Measurements from ENCODE around the gene FAM209B.
"Not testable (repeated sequence)": the region's sequence is repeated elsewhere in the genome, so short reads cannot be mapped to it uniquely, and the experiment has no call there.

Gene FAM209B

GRCh38 chr20:56518721-56519398 is 14.2 kb upstream of the FAM209B start:
- no peak overlapping the region for H3K4me3 ChIP-seq (ENCODE audit: low read depth, low read length)
- no peak for DNase-seq (ENCODE audit: low read depth)
- TF ChIP-seq, protein P1, sequence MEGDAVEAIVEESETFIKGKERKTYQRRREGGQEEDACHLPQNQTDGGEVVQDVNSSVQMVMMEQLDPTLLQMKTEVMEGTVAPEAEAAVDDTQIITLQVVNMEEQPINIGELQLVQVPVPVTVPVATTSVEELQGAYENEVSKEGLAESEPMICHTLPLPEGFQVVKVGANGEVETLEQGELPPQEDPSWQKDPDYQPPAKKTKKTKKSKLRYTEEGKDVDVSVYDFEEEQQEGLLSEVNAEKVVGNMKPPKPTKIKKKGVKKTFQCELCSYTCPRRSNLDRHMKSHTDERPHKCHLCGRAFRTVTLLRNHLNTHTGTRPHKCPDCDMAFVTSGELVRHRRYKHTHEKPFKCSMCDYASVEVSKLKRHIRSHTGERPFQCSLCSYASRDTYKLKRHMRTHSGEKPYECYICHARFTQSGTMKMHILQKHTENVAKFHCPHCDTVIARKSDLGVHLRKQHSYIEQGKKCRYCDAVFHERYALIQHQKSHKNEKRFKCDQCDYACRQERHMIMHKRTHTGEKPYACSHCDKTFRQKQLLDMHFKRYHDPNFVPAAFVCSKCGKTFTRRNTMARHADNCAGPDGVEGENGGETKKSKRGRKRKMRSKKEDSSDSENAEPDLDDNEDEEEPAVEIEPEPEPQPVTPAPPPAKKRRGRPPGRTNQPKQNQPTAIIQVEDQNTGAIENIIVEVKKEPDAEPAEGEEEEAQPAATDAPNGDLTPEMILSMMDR (conservative IDR thresholded peaks at IDR 0.05; ENCODE audit: low read depth, low read length): no peak

DNA sequence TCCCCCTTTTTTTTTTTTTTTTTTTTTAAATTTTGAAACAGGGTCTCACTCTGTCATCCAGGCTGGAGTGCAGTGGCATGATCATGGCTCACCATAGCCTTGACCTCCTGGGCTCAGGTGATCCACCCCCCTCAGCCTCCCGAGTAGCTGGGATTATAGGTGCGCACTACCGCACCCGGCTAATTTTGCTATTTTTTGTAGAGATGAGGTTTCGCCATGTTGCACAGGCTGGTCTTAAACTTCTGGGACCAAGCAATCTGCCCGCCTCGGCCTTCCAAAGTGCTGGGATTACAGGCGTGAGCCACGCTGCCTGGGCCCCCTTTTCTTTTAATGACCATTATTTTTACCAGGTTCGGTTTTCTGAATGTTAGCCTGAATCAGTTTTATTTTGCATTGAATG is 13.5 kb upstream of the FAM209B start:
- DNase-seq (ENCODE audit: low read depth): no peak
- H3K4me3 ChIP-seq (ENCODE audit: low read depth, low read length): no peak overlapping the region
- TF ChIP-seq, protein P1 (conservative IDR thresholded peaks at IDR 0.05; ENCODE audit: low read depth, low read length): no peak

DNA sequence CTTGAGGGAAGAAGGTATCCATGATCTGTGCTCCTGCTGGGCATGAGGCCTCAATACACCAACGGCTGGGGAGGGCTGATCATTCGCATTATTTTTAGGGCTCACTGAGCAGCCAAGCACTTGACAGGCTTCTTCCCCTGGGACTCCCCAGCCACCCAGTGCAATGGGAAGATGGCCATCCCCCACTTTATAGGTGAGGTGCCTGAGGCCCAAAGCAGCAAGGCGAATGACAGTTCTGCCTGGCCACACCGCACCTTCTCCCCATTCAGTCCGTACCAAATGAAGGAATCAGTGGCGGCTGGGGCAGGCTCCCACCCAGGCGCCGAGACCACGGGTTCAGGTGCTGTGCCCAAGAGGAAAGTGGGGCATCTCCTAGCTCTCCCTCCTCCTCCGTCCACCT is 12.9 kb upstream of the FAM209B start:
- TF ChIP-seq, protein P1 (conservative IDR thresholded peaks at IDR 0.05; ENCODE audit: low read depth, low read length): no peak
- H3K4me3 ChIP-seq (ENCODE audit: low read depth, low read length): no peak overlapping the region
- no peak for DNase-seq (ENCODE audit: low read depth)

DNA sequence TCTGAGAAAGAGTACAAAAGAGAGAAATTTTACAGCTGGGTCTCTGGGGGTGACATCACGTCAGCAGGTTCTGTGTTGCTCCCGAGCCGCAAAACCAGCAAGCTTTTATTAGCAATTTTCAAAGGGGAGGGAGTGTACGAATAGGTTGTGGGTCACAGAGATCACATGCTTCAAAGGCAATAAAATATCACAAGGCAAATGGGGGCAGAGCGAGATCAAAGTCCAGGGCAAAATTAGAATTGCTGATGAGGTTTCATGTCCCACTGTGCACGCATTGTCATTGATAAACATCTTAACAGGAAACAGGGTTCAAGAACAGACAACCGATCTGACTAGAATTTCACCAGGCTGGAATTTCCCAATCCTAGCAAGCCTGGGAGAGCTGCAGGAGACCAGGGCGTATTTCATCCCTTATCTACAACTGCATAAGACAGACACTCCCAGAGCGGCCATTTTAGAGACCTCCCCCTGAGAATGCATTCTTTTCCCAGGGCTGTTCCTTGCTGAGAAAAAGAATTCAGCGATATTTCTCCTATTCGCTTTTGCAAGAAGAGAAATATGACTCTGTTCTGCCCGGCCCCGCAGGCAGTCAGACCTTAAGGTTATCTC is 12.2 kb upstream of the FAM209B start:
- not testable (repeated sequence) for DNase-seq (ENCODE audit: low read depth); H3K4me3 ChIP-seq (ENCODE audit: low read depth, low read length)

DNA sequence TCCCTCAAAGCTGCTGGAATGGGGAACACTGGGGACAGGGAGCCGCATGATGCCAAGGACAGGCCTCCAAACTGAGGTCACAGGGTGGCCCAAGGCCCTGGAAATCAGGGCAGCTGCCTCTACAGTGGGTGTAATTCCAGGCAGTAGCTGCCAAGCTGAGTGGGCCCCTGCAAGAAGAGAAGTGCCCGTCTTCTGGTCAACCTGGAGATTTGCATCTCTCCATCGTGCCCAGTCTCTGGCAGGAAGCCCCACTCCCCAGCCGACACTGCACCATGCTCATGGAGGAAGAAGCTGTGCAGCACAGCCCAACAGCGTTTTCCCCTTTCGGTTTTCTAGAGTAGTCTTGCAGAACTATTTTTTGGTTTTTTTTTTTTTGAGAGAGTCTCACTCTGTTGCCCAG is 10.7 kb upstream of the FAM209B start:
- TF ChIP-seq, protein P1 (conservative IDR thresholded peaks at IDR 0.05; ENCODE audit: low read depth, low read length): no peak

GRCh38 chr20:56524444-56524843 is 8.6 kb upstream of the FAM209B start, which contains the start of gene FAM209A:
FAM209A (plus strand) TSS chr20:56524744; CDS start chr20:56524809, 65 bp downstream.
- not testable (repeated sequence) for H3K4me3 ChIP-seq (ENCODE audit: low read depth, low read length); DNase-seq (ENCODE audit: low read depth)

More for the DNA sequence above, 10.7 kb upstream of the FAM209B start:
- H3K4me3 ChIP-seq (ENCODE audit: low read depth, low read length): no peak overlapping the region
- DNase-seq (ENCODE audit: low read depth): no peak

- TF ChIP-seq, protein P1 (conservative IDR thresholded peaks at IDR 0.05; ENCODE audit: low read depth, low read length): no peak
Measured at GRCh38 chr20:56527521-56527920, 5.5 kb upstream of the FAM209B start.

GRCh38 chr20:56537997-56538396 is 5.0 kb downstream of the FAM209B start:
- DNase-seq (ENCODE audit: low read depth): no peak
- TF ChIP-seq, protein P1 (conservative IDR thresholded peaks at IDR 0.05; ENCODE audit: low read depth, low read length): no peak
- no peak overlapping the region for H3K4me3 ChIP-seq (ENCODE audit: low read depth, low read length)

More at GRCh38 chr20:56527521-56527920, 5.5 kb upstream of the FAM209B start:
- no peak overlapping the region for H3K4me3 ChIP-seq (ENCODE audit: low read depth, low read length)
- no peak for DNase-seq (ENCODE audit: low read depth)
